Measurements from ENCODE around the gene ACOT12. TPM values are rescaled to one million over a fixed set of nuclear protein-coding genes. Genes with fewer than 3 reads are reported as not detected.

ACOT12 gene
- total and polyA plus RNA-seq, 9 of the 15 experiments (the other 6 are each of a cell fraction or from before 2014, with no cell fraction given), result 0.03 TPM; not detected in 8

DNA sequence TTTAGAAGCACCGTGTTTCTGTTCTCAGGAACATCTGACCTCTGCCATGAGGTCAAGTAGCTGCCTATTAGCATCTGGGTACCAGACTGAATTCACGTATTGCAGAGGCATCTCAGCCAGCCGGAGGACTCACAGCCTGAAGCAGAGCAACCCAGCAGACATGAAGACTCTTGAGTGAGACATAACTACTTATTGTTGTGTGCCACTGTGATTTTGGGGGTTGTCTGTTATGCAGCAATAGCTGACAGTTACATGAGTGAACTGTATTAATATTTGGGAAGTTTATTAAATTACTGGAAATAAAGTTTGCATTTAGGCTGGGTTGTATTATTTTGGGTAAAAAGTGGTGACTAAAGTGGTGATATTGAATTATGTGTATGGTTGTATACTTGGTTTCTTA lies 1.3 kb upstream of the ACOT12 start:
- Histone ChIP-seq H3K4me2 (ENCODE audit: insufficient read depth, low read length) (no peak overlapping the region), H3K9ac (ENCODE audit: insufficient read depth in 1 of 2, low read depth in 2 of 2, low read length in 2 of 2) (no peak overlapping the region), H4K20me1 (replicated peaks; ENCODE audit: control insufficient read depth, insufficient read depth, low read length) (no peaks in the 10 kb centered on the region), H3K36me3 (ENCODE audit: control insufficient read depth, insufficient read depth, low read length) (no peaks in the 10 kb centered on the region), H3K27ac (ENCODE audit: extremely low read depth, low read depth, low read length) (no peak overlapping the region), H3K9me3 (replicated peaks; ENCODE audit: control insufficient read depth, insufficient read depth, low read depth, low read length) (no peaks in the 10 kb centered on the region), H3K79me2 (ENCODE audit: control insufficient read depth, insufficient read depth, low read length) (no peaks in the 10 kb centered on the region), H3K9me1 (ENCODE audit: control insufficient read depth, insufficient read depth, low read length) (no peaks in the 10 kb centered on the region), H3K4me3 (no peak overlapping the region), H3K27me3 (ENCODE audit: control insufficient read depth in 2 of 2, insufficient read depth in 2 of 2, low read length in 2 of 2) (peaks cover 0 to 3% of the 10 kb centered on the region in 2 experiments; a peak in 3 of 5 replicates), H2AFZ (ENCODE audit: low read depth, low read length) (no peak overlapping the region), H3K4me1 (replicated peaks in 1 of 2; ENCODE audit: control insufficient read depth in 2 of 2, insufficient read depth in 2 of 2, low read length in 2 of 2) (no peaks in the 10 kb centered on the region)
- BruUV-seq (replicated peaks), result no TSS peak
- 7% methylated on average over 3 of the region's 3 CpGs for WGBS (ENCODE audit: insufficient coverage, low coverage, missing lambda C conversion rate)
- in situ Hi-C loops (cut with MboI) (no loop called here), intact Hi-C loops (cut with micrococcal nuclease) (no loop called here)
- ChIA-PET CTCF (ENCODE audit: low intra/inter-chr PET ratio) (no interaction called here), POLR2A (no interaction called here)
- FAIRE-seq (no peak), ATAC-seq (no peak), DNase-seq (ENCODE audit: extremely low read depth in 1 of 4, low spot score in 3 of 4) (no peak)
- no peak for TF ChIP-seq HDAC1 (IDR thresholded peaks at IDR 0.05)
- no peak for TF ChIP-seq CBFA2T2 (conservative IDR thresholded peaks at IDR 0.05)
- no peak for TF ChIP-seq LCOR (CRISPR knock-in tag; IDR thresholded peaks at IDR 0.05)
- no peak for TF ChIP-seq ZBTB8A (IDR thresholded peaks at IDR 0.05; ENCODE audit: partially characterized antibody)
- no peak for TF ChIP-seq SAFB (IDR thresholded peaks at IDR 0.05; ENCODE audit: borderline replicate concordance, low read depth, low read length)
- TF ChIP-seq ZNF282 (CRISPR knock-in tag; IDR thresholded peaks at IDR 0.05), result no peak
- TF ChIP-seq NUFIP1 (IDR thresholded peaks at IDR 0.05; ENCODE audit: partially characterized antibody), result no peak
- no peak for TF ChIP-seq NCOA6 (IDR thresholded peaks at IDR 0.05)
- TF ChIP-seq POLR3A (IDR thresholded peaks at IDR 0.05; ENCODE audit: borderline replicate concordance, extremely low read depth, insufficient read depth, insufficient read length), result no peak
- TF ChIP-seq, protein P1, sequence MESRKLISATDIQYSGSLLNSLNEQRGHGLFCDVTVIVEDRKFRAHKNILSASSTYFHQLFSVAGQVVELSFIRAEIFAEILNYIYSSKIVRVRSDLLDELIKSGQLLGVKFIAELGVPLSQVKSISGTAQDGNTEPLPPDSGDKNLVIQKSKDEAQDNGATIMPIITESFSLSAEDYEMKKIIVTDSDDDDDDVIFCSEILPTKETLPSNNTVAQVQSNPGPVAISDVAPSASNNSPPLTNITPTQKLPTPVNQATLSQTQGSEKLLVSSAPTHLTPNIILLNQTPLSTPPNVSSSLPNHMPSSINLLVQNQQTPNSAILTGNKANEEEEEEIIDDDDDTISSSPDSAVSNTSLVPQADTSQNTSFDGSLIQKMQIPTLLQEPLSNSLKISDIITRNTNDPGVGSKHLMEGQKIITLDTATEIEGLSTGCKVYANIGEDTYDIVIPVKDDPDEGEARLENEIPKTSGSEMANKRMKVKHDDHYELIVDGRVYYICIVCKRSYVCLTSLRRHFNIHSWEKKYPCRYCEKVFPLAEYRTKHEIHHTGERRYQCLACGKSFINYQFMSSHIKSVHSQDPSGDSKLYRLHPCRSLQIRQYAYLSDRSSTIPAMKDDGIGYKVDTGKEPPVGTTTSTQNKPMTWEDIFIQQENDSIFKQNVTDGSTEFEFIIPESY (CRISPR knock-in tag; IDR thresholded peaks at IDR 0.05), result no peak
- TF ChIP-seq NFIC (IDR thresholded peaks at IDR 0.05), result no peak
- TF ChIP-seq, protein P2, sequence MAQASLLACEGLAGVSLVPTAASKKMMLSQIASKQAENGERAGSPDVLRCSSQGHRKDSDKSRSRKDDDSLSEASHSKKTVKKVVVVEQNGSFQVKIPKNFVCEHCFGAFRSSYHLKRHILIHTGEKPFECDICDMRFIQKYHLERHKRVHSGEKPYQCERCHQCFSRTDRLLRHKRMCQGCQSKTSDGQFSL (CRISPR knock-in tag; IDR thresholded peaks at IDR 0.05), result no peak
- TF ChIP-seq, protein P2 (tag; IDR thresholded peaks at IDR 0.05), result no peak
- TF ChIP-seq, protein P3, sequence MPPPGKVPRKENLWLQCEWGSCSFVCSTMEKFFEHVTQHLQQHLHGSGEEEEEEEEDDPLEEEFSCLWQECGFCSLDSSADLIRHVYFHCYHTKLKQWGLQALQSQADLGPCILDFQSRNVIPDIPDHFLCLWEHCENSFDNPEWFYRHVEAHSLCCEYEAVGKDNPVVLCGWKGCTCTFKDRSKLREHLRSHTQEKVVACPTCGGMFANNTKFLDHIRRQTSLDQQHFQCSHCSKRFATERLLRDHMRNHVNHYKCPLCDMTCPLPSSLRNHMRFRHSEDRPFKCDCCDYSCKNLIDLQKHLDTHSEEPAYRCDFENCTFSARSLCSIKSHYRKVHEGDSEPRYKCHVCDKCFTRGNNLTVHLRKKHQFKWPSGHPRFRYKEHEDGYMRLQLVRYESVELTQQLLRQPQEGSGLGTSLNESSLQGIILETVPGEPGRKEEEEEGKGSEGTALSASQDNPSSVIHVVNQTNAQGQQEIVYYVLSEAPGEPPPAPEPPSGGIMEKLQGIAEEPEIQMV (tag; conservative IDR thresholded peaks at IDR 0.05; ENCODE audit: low read depth), result no peak
- no peak for TF ChIP-seq ETV1 (tag; conservative IDR thresholded peaks at IDR 0.05; ENCODE audit: low read depth)
- no peak for TF ChIP-seq BRD4 (IDR thresholded peaks at IDR 0.05)
- TF ChIP-seq ZNF408 (CRISPR knock-in tag; IDR thresholded peaks at IDR 0.05; ENCODE audit: low read depth), result no peak
- TF ChIP-seq, protein P4, sequence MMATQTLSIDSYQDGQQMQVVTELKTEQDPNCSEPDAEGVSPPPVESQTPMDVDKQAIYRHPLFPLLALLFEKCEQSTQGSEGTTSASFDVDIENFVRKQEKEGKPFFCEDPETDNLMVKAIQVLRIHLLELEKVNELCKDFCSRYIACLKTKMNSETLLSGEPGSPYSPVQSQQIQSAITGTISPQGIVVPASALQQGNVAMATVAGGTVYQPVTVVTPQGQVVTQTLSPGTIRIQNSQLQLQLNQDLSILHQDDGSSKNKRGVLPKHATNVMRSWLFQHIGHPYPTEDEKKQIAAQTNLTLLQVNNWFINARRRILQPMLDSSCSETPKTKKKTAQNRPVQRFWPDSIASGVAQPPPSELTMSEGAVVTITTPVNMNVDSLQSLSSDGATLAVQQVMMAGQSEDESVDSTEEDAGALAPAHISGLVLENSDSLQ (IDR thresholded peaks at IDR 0.05), result no peak

All from K562 (cell line).